Panc1 (cell line): Measurements from ENCODE around the gene HOXB5.

Source experiments
- POLR2AphosphoS5 ChIP-seq: IDR thresholded peaks from 2 replicates; pipeline ENCODE4 v1.6.1; 2012; ENCODE audit warnings: mild to moderate bottlenecking, low read depth, low read length, moderate library complexity
- SIN3A ChIP-seq: IDR thresholded peaks from 2 replicates; pipeline ENCODE4 v1.6.1; 2012; ENCODE audit warnings: low read depth, mild to moderate bottlenecking, low read length, moderate library complexity, borderline replicate concordance; ENCODE audit not compliant: insufficient read depth
- TCF7L2 ChIP-seq: IDR thresholded peaks from 2 replicates; pipeline ENCODE4 v1.6.1; 2011; ENCODE audit warnings: mild to moderate bottlenecking, low read depth, low read length, inconsistent platforms
- TF ChIP-seq, protein P1 (sequence below): fragments of 450-650 bp; IDR thresholded peaks from 2 replicates; pipeline ENCODE4 v1.5.1; 2017; ENCODE audit warnings: mild to moderate bottlenecking
- TF ChIP-seq, protein P2 (sequence below), 2 experiments: IDR thresholded peaks; 2 replicates each; pipeline ENCODE4 v1.6.1; 2011 to 2012; ENCODE audit warnings: low read depth in 2 of 2, control low read depth in 1 of 2, low read length in 1 of 2, mild to moderate bottlenecking in 1 of 2, moderate library complexity in 1 of 2; ENCODE audit not compliant: insufficient read depth in 1 of 2

DNA sequence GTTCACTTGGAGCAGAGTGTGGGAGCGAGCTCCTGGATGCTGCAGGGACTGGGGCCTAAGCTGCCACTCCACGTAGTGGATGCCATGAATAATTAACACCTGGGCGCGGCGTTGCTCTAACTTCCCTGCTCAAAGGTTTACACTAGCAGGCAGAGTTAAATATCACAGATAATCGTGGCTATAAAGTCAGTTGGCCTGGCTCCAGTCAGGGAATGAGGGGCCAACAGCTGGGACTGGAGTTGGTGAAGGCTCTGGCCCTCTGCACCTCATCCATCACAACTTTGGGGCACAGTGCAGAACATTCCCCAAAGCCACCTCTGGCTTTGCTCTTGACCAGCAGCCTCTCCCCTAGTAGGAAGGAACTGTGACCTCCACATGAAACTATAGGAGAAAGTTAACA lies 26.4 kb downstream of the HOXB5 start:
- TF ChIP-seq, protein P1, sequence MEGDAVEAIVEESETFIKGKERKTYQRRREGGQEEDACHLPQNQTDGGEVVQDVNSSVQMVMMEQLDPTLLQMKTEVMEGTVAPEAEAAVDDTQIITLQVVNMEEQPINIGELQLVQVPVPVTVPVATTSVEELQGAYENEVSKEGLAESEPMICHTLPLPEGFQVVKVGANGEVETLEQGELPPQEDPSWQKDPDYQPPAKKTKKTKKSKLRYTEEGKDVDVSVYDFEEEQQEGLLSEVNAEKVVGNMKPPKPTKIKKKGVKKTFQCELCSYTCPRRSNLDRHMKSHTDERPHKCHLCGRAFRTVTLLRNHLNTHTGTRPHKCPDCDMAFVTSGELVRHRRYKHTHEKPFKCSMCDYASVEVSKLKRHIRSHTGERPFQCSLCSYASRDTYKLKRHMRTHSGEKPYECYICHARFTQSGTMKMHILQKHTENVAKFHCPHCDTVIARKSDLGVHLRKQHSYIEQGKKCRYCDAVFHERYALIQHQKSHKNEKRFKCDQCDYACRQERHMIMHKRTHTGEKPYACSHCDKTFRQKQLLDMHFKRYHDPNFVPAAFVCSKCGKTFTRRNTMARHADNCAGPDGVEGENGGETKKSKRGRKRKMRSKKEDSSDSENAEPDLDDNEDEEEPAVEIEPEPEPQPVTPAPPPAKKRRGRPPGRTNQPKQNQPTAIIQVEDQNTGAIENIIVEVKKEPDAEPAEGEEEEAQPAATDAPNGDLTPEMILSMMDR, result no peak
- TF ChIP-seq TCF7L2 (no peak), SIN3A (no peak), POLR2AphosphoS5 (no peak)
- TF ChIP-seq, protein P2, sequence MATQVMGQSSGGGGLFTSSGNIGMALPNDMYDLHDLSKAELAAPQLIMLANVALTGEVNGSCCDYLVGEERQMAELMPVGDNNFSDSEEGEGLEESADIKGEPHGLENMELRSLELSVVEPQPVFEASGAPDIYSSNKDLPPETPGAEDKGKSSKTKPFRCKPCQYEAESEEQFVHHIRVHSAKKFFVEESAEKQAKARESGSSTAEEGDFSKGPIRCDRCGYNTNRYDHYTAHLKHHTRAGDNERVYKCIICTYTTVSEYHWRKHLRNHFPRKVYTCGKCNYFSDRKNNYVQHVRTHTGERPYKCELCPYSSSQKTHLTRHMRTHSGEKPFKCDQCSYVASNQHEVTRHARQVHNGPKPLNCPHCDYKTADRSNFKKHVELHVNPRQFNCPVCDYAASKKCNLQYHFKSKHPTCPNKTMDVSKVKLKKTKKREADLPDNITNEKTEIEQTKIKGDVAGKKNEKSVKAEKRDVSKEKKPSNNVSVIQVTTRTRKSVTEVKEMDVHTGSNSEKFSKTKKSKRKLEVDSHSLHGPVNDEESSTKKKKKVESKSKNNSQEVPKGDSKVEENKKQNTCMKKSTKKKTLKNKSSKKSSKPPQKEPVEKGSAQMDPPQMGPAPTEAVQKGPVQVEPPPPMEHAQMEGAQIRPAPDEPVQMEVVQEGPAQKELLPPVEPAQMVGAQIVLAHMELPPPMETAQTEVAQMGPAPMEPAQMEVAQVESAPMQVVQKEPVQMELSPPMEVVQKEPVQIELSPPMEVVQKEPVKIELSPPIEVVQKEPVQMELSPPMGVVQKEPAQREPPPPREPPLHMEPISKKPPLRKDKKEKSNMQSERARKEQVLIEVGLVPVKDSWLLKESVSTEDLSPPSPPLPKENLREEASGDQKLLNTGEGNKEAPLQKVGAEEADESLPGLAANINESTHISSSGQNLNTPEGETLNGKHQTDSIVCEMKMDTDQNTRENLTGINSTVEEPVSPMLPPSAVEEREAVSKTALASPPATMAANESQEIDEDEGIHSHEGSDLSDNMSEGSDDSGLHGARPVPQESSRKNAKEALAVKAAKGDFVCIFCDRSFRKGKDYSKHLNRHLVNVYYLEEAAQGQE (IDR thresholded peaks at IDR 0.05; ENCODE audit: insufficient read depth in 1 of 2, low read depth in 2 of 2, low read length in 1 of 2), result no peak
